K562 (cell line): ENCODE data around the gene VIT. TPM values are rescaled to one million over a fixed set of nuclear protein-coding genes. Genes with fewer than 3 reads are reported as not detected.

Experiments
- ATAC-seq: fragments of 200-7000 bp; cut with Tn5 transposase; 3 replicates; pipeline ENCODE4 v1.9.1; 2020; ENCODE audit warnings: moderate library complexity
- BruUV-seq: library from RNA; stranded (reverse); fragments of 400-500 nt; replicated peaks from 2 replicates; lab custom pipeline; 2021; lab: Mats Ljungman, UMichigan
- CTCF ChIA-PET: fragments of 300-600 bp; formaldehyde crosslinking; extraction: SDS; loops from one replicate; lab custom pipeline; 2021; ENCODE audit warnings: low intra/inter-chr PET ratio; lab: Yijun Ruan, JAX
- POLR2A ChIA-PET: fragments of 300-600, 350-650 bp; sonication (Branson Sonifier 250); formaldehyde crosslinking; extraction: SDS; loops from one replicate; lab custom pipeline; 2021; ENCODE audit warnings: antibody characterized with exemption, inconsistent platforms; lab: Yijun Ruan, JAX
- DNase-seq, 4 experiments: peaks; one replicate each; pipeline versions ENCODE4 v3.0.0 to v3.0.0-alpha.2; 2011 to 2018; ENCODE audit warnings: low spot score in 3 of 4, mixed read lengths in 3 of 4; ENCODE audit errors: extremely low read depth in 1 of 4
- FAIRE-seq: peaks from 2 replicates; lab custom pipeline; 2011; peaks lifted over from hg19 to GRCh38; lab: Jason Lieb, UNC
- H2AFZ ChIP-seq: 2 replicates; pipeline ENCODE4 v1.6.0; 2011; ENCODE audit warnings: low read depth, low read length, control low read depth, inconsistent platforms
- H3K27ac ChIP-seq: fragments of 200-600 bp; 3 replicates; pipeline ENCODE4 v1.8.0; 2011; ENCODE audit warnings: low read depth, mild to moderate bottlenecking, control low read depth, inconsistent platforms, low read length, moderate library complexity, mixed read lengths; ENCODE audit errors: extremely low read depth
- H3K27me3 ChIP-seq, 2 experiments: fragments of 300-600 bp in 1 of 2; 2 replicates in 1 of 2; 3 replicates in 1 of 2; pipeline versions ENCODE4 v1.6.0 to v1.8.0; 2011; ENCODE audit warnings: inconsistent platforms in 2 of 2, low read length in 2 of 2, mild to moderate bottlenecking in 1 of 2, mixed read lengths in 1 of 2, moderate library complexity in 1 of 2; ENCODE audit not compliant: control insufficient read depth in 2 of 2, insufficient read depth in 2 of 2
- H3K36me3 ChIP-seq: fragments of 300-600 bp; 3 replicates; pipeline ENCODE4 v1.8.0; 2011; ENCODE audit warnings: mild to moderate bottlenecking, low read length, inconsistent platforms; ENCODE audit not compliant: control insufficient read depth, insufficient read depth
- H3K4me1 ChIP-seq, 2 experiments: fragments of 200-600 bp in 1 of 2; replicated peaks in 1 of 2; 2 replicates in 1 of 2; 3 replicates in 1 of 2; pipeline versions ENCODE4 v1.5.1 to v1.8.0; 2011; ENCODE audit warnings: inconsistent platforms in 2 of 2, low read length in 2 of 2, mild to moderate bottlenecking in 1 of 2, mixed read lengths in 1 of 2, moderate library complexity in 1 of 2; ENCODE audit not compliant: control insufficient read depth in 2 of 2, insufficient read depth in 2 of 2
- H3K4me2 ChIP-seq: 2 replicates; pipeline ENCODE4 v1.6.1; 2011; ENCODE audit warnings: low read length, control low read depth, inconsistent platforms, mixed read lengths; ENCODE audit not compliant: insufficient read depth
- H3K4me3 ChIP-seq: fragments of 200-600 bp; sonication (generic), shearing (Covaris generic); 2 replicates; pipeline ENCODE4 v1.5.1; 2016; ENCODE audit warnings: control low read depth, inconsistent platforms
- H3K79me2 ChIP-seq: fragments of 200-600 bp; 3 replicates; pipeline ENCODE4 v1.8.0; 2011; ENCODE audit warnings: low read length, inconsistent platforms; ENCODE audit not compliant: control insufficient read depth, insufficient read depth
- H3K9ac ChIP-seq, 2 experiments: 2 replicates each; pipeline versions ENCODE4 v1.6.0 to v1.6.1; 2011; ENCODE audit warnings: low read depth in 2 of 2, low read length in 2 of 2, control low read depth in 1 of 2, inconsistent platforms in 1 of 2, mild to moderate bottlenecking in 1 of 2, mixed read lengths in 1 of 2; ENCODE audit not compliant: insufficient read depth in 1 of 2
- H3K9me1 ChIP-seq: one replicate; pipeline ENCODE4 v1.6.0; 2011; ENCODE audit warnings: inconsistent platforms, mild to moderate bottlenecking, low read length, moderate library complexity; ENCODE audit not compliant: control insufficient read depth, insufficient read depth
- H3K9me3 ChIP-seq: replicated peaks from 2 replicates; pipeline ENCODE4 v1.5.1; 2011; ENCODE audit warnings: low read depth, low read length, inconsistent platforms; ENCODE audit not compliant: control insufficient read depth, insufficient read depth
- H4K20me1 ChIP-seq: replicated peaks from 2 replicates; pipeline ENCODE4 v1.6.1; 2011; ENCODE audit warnings: low read length, inconsistent platforms, mixed read lengths; ENCODE audit not compliant: control insufficient read depth, insufficient read depth
- CBX3 ChIP-seq, 2 experiments: IDR thresholded peaks; 1 replicate in 1 of 2; 2 replicates in 1 of 2; pipeline ENCODE4 v1.6.1; 2012; ENCODE audit warnings: inconsistent platforms in 2 of 2, low read length in 2 of 2, borderline replicate concordance in 1 of 2, control low read depth in 1 of 2
- GABPB2 ChIP-seq: fragments of 250-450 bp; sonication (Bioruptor Pico); conservative IDR thresholded peaks from 2 replicates; pipeline ENCODE4 v1.5.1; 2021; ENCODE audit warnings: mild to moderate bottlenecking
- MEF2D ChIP-seq: conservative IDR thresholded peaks from 2 replicates; pipeline ENCODE4 v1.6.1; 2016; ENCODE audit warnings: low read depth, missing genetic modification characterization, missing compliant biosample characterization
- RB1 ChIP-seq: fragments of 450-650 bp; IDR thresholded peaks from 2 replicates; pipeline ENCODE4 v1.6.1; 2017; ENCODE audit warnings: low read depth, mild to moderate bottlenecking
- SMARCC2 ChIP-seq: fragments of 450-650 bp; IDR thresholded peaks from 2 replicates; pipeline ENCODE4 v1.6.1; 2017; ENCODE audit warnings: antibody characterized with exemption, moderate library complexity, mild to moderate bottlenecking, low read depth
- SRSF9 ChIP-seq: fragments of 200-400 bp; formaldehyde crosslinking; IDR thresholded peaks from 2 replicates; pipeline ENCODE4 v1.6.1; 2017; ENCODE audit warnings: low read depth, low read length, borderline replicate concordance
- WGBS: fragments of 100-300 bp; shearing (Covaris generic); methylation state at CpG from one replicate; pipeline ENCODE4 v1.1.6; 2016; ENCODE audit warnings: low coverage, mixed read lengths; ENCODE audit not compliant: insufficient coverage; ENCODE audit errors: missing lambda C conversion rate; 5-methylcytosine and 5-hydroxymethylcytosine counted together
- in situ Hi-C: fragments of 300-500 bp; cut with MboI; formaldehyde crosslinking; loops from 4 replicates; pipeline ENCODE4 v1.15.0; 2018; ENCODE audit warnings: inconsistent platforms, mixed read lengths
- intact Hi-C: fragments of 100-400 bp; cut with micrococcal nuclease; formaldehyde crosslinking; loops from 2 replicates; pipeline ENCODE4 v1.14.2; 2022
- polyA plus RNA-seq, 8 experiments: library from polyadenylated mRNA; depleted of rRNA in 4 of 8; stranded (reverse) in 5 of 8; unstranded in 3 of 8; fragments of >200 nt; fragmentation: Nextera tagmentation in 2 of 8; fragmentation: Illumina TruSeq in 1 of 8; extraction: Ambion mirVana in 2 of 8; extraction: Trizol in 1 of 8; gene quantifications; 2 replicates each; pipeline versions ENCODE4 v1.2.1 to v1.2.3, GENCODE V29; 2011 to 2014; ENCODE audit warnings: inconsistent platforms in 1 of 8, missing spikeins in 1 of 8
- total RNA-seq, 7 experiments: library from RNA; depleted of rRNA in 6 of 7; stranded (reverse); fragments of >200 nt in 6 of 7; fragmentation: Illumina TruSeq in 2 of 7; extraction: Trizol in 2 of 7; gene quantifications; 2 replicates each; pipeline versions ENCODE4 v1.2.1 to v1.2.3, GENCODE V29; 2011 to 2021; ENCODE audit warnings: low replicate concordance in 1 of 7
- TF ChIP-seq, protein P1 (sequence below): fragments of 250-450 bp; sonication (Bioruptor Pico); IDR thresholded peaks from 2 replicates; pipeline ENCODE4 v1.4.0; 2020; ENCODE audit warnings: borderline replicate concordance

The VIT gene
- total and polyA plus RNA-seq, 9 of the 15 experiments (the other 6 are each of a cell fraction or from before 2014, with no cell fraction given) = not detected

- ChIA-PET CTCF (no interaction called here), POLR2A (no interaction called here)
- Histone ChIP-seq H3K9me3 (no peaks in the 10 kb centered on the region), H4K20me1 (no peaks in the 10 kb centered on the region), H3K4me1 (no peaks in the 10 kb centered on the region), H3K27me3 (peaks cover 0 to 2% of the 10 kb centered on the region in 2 experiments; a peak in 3 of 5 replicates), H3K9me1 (no peaks in the 10 kb centered on the region), H3K4me2 (no peak overlapping the region), H3K4me3 (no peak overlapping the region), H3K36me3 (no peaks in the 10 kb centered on the region), H2AFZ (no peak overlapping the region), H3K27ac (no peak overlapping the region), H3K9ac (no peak overlapping the region), H3K79me2 (no peaks in the 10 kb centered on the region)
- no peak for DNase-seq
- no TSS peak for BruUV-seq
- TF ChIP-seq RB1 (no peak), CBX3 (IDR thresholded peaks at IDR 0.05; ENCODE audit: borderline replicate concordance in 1 of 2, low read length in 2 of 2) (no peak), SMARCC2 (no peak), MEF2D (no peak), GABPB2 (CRISPR knock-in tag) (no peak), SRSF9 (no peak)
- TF ChIP-seq, protein P1, sequence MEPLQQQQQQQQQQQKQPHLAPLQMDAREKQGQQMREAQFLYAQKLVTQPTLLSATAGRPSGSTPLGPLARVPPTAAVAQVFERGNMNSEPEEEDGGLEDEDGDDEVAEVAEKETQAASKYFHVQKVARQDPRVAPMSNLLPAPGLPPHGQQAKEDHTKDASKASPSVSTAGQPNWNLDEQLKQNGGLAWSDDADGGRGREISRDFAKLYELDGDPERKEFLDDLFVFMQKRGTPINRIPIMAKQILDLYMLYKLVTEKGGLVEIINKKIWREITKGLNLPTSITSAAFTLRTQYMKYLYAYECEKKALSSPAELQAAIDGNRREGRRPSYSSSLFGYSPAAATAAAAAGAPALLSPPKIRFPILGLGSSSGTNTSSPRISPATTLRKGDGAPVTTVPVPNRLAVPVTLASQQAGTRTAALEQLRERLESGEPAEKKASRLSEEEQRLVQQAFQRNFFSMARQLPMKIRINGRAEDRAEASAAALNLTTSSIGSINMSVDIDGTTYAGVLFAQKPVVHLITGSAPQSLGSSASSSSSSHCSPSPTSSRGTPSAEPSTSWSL = no peak
- no peak for ATAC-seq
- in situ Hi-C loops = no loop called here
- intact Hi-C loops = no loop called here
- 1% methylated on average over 8 of the region's 8 CpGs for WGBS
- no peak for FAIRE-seq
Measured at GRCh38 chr2:36708041-36708741, 11.7 kb downstream of the VIT start.
